HL-60/S4 treated with phorbol 12-myristate 13-acetate at 8.2 ng/mL for 4 days and 3 days (cell line): ENCODE data around the gene C1QA.
"Not testable (repeated sequence)": the region's sequence is repeated elsewhere in the genome, so short reads cannot be mapped to it uniquely, and the experiment has no call there.

Source experiments
- in situ Hi-C: fragments of 300-500 bp; cut with MboI; formaldehyde crosslinking; loops from 2 replicates; pipeline ENCODE4 v1.15.0; 2022; ENCODE audit warnings: low sequenced_read_pairs

Gene C1QA

GRCh38 chr1:22668840-22669239, 32.4 kb downstream of the C1QA start:
- in situ Hi-C loops = not testable (repeated sequence)

- in situ Hi-C loops = no loop called here
Measured at GRCh38 chr1:22670352-22670975, 34.0 kb downstream of the C1QA start.

GRCh38 chr1:22671999-22672398, 35.6 kb downstream of the C1QA start:
- in situ Hi-C loops = no loop called here

- in situ Hi-C loops = no loop called here
Measured at GRCh38 chr1:22673486-22674409, 37.3 kb downstream of the C1QA start.

GRCh38 chr1:22674410-22674749, 38.0 kb downstream of the C1QA start:
- in situ Hi-C loops = no loop called here

- in situ Hi-C loops = loop anchor here (25.0 kb wide), 1 partner anchor 211 kb away; no protein-coding TSS in a partner anchor
Measured at GRCh38 chr1:22676151-22676550, 39.7 kb downstream of the C1QA start.

- in situ Hi-C loops = loop anchor here (25.0 kb wide), 1 partner anchor 210 kb away; no protein-coding TSS in a partner anchor
Measured at GRCh38 chr1:22676916-22677583, 40.6 kb downstream of the C1QA start.

GRCh38 chr1:22677931-22678896, 41.8 kb downstream of the C1QA start:
- in situ Hi-C loops = loop anchor here (25.0 kb wide), 1 partner anchor 209 kb away; no protein-coding TSS in a partner anchor

- in situ Hi-C loops = loop anchor here (25.0 kb wide), 1 partner anchor 207 kb away; no protein-coding TSS in a partner anchor
Measured at GRCh38 chr1:22680726-22681125, 44.3 kb downstream of the C1QA start.

- in situ Hi-C loops = loop anchor here (25.0 kb wide), 1 partner anchor 206 kb away; no protein-coding TSS in a partner anchor
Measured at GRCh38 chr1:22681556-22682276, 45.3 kb downstream of the C1QA start.

GRCh38 chr1:22683547-22683946, 47.1 kb downstream of the C1QA start:
- in situ Hi-C loops = loop anchor here (25.0 kb wide), 1 partner anchor 204 kb away; no protein-coding TSS in a partner anchor

- in situ Hi-C loops = loop anchor here (25.0 kb wide), 1 partner anchor 202 kb away; no protein-coding TSS in a partner anchor
Measured at GRCh38 chr1:22685591-22686059, 49.2 kb downstream of the C1QA start.

GRCh38 chr1:22687191-22687590, 50.8 kb downstream of the C1QA start:
- in situ Hi-C loops = loop anchor here (25.0 kb wide), 1 partner anchor 200 kb away; no protein-coding TSS in a partner anchor

GRCh38 chr1:22688466-22688865, 52.0 kb downstream of the C1QA start:
- in situ Hi-C loops = loop anchor here (25.0 kb wide), 1 partner anchor 199 kb away; no protein-coding TSS in a partner anchor
